Liver (tissue), 9 donors: ENCODE measurements around the gene HOXD8. TPM values are rescaled to one million over a fixed set of nuclear protein-coding genes. Genes with fewer than 3 reads are reported as not detected.

ENCODE experiments used
- DNase-seq: peaks from one replicate; pipeline ENCODE4 v3.0.0-alpha.2; 2017; ENCODE audit warnings: low spot score
- H3K27ac ChIP-seq, 2 donors: one replicate each; pipeline ENCODE4 v1.7.0; 2013; ENCODE audit warnings: inconsistent platforms in 2 of 2, low read length in 2 of 2, control low read depth in 1 of 2, low read depth in 1 of 2, mild to moderate bottlenecking in 1 of 2
- H3K27me3 ChIP-seq, 4 donors: one replicate each; pipeline versions ENCODE4 v1.6.1 to v1.7.0; 2013; ENCODE audit warnings: low read length in 3 of 4, inconsistent platforms in 1 of 4, mild to moderate bottlenecking in 1 of 4, moderate library complexity in 1 of 4; ENCODE audit not compliant: control insufficient read depth in 4 of 4, insufficient read depth in 4 of 4
- H3K36me3 ChIP-seq, 4 donors: one replicate each; pipeline versions ENCODE4 v1.6.1 to v1.7.0; 2013; ENCODE audit warnings: low read length in 3 of 4, mild to moderate bottlenecking in 3 of 4, low read depth in 1 of 4, moderate library complexity in 1 of 4; ENCODE audit not compliant: control insufficient read depth in 4 of 4, insufficient read depth in 3 of 4
- H3K4me1 ChIP-seq, 4 donors: one replicate each; pipeline versions ENCODE4 v1.6.1 to v1.7.0; 2013; ENCODE audit warnings: low read length in 3 of 4, mild to moderate bottlenecking in 3 of 4, moderate library complexity in 1 of 4; ENCODE audit not compliant: control insufficient read depth in 4 of 4, insufficient read depth in 4 of 4
- H3K4me3 ChIP-seq, 3 donors: one replicate each; pipeline versions ENCODE4 v1.6.1 to v1.7.0; 2013; ENCODE audit warnings: low read length in 3 of 3, control low read depth in 1 of 3, low read depth in 1 of 3, mild to moderate bottlenecking in 1 of 3
- H3K9ac ChIP-seq, 2 donors: one replicate each; pipeline ENCODE4 v1.7.0; 2013; ENCODE audit warnings: low read length in 2 of 2, mild to moderate bottlenecking in 2 of 2, moderate library complexity in 2 of 2, control low read depth in 1 of 2, low read depth in 1 of 2
- H3K9me3 ChIP-seq, 4 donors: one replicate each; pipeline versions ENCODE4 v1.6.1 to v1.7.0; 2013; ENCODE audit warnings: low read length in 3 of 4; ENCODE audit not compliant: control insufficient read depth in 4 of 4
- CTCF ChIP-seq: fragments of 150-350 bp; IDR thresholded peaks from 2 replicates; pipeline ENCODE4 v1.5.1; 2017; ENCODE audit warnings: improper control_type of control experiment, low read depth, low read length; ENCODE audit not compliant: missing input control
- EGR1 ChIP-seq, 2 donors: IDR thresholded peaks; 2 replicates each; pipeline ENCODE4 v1.6.1; 2016 to 2018; ENCODE audit warnings: antibody characterized with exemption in 2 of 2, low read depth in 2 of 2
- FOXA1 ChIP-seq: IDR thresholded peaks from 2 replicates; pipeline ENCODE4 v1.6.1; 2016; ENCODE audit warnings: antibody characterized with exemption
- FOXA2 ChIP-seq: IDR thresholded peaks from 2 replicates; pipeline ENCODE4 v1.6.1; 2016; ENCODE audit warnings: antibody characterized with exemption
- GABPA ChIP-seq, 2 donors: IDR thresholded peaks in 1 of 2; conservative IDR thresholded peaks in 1 of 2; 2 replicates each; pipeline ENCODE4 v1.6.1; 2016; ENCODE audit warnings: antibody characterized with exemption in 2 of 2, mild to moderate bottlenecking in 1 of 2, moderate library complexity in 1 of 2
- HNF4A ChIP-seq, 2 donors: conservative IDR thresholded peaks; 2 replicates each; pipeline ENCODE4 v1.6.1; 2016; ENCODE audit warnings: antibody characterized with exemption in 2 of 2, mild to moderate bottlenecking in 2 of 2
- HNF4G ChIP-seq: IDR thresholded peaks from 2 replicates; pipeline ENCODE4 v1.6.1; 2016; ENCODE audit warnings: antibody characterized with exemption
- JUND ChIP-seq, 2 donors: IDR thresholded peaks; 2 replicates each; pipeline ENCODE4 v1.6.1; 2016; ENCODE audit warnings: antibody characterized with exemption in 2 of 2
- MAX ChIP-seq: IDR thresholded peaks from 2 replicates; pipeline ENCODE4 v1.6.1; 2016; ENCODE audit warnings: antibody characterized with exemption
- NR2F2 ChIP-seq: IDR thresholded peaks from 2 replicates; pipeline ENCODE4 v1.6.1; 2016; ENCODE audit warnings: antibody characterized with exemption
- REST ChIP-seq: IDR thresholded peaks from 2 replicates; pipeline ENCODE4 v1.6.1; 2016; ENCODE audit warnings: antibody characterized with exemption, mild to moderate bottlenecking
- RXRA ChIP-seq, 2 donors: IDR thresholded peaks; 2 replicates each; pipeline ENCODE4 v1.6.1; 2017 to 2018; ENCODE audit warnings: antibody characterized with exemption in 2 of 2, mild to moderate bottlenecking in 1 of 2
- SP1 ChIP-seq: IDR thresholded peaks from 2 replicates; pipeline ENCODE4 v1.6.1; 2018; ENCODE audit warnings: antibody characterized with exemption, mild to moderate bottlenecking
- TAF1 ChIP-seq: conservative IDR thresholded peaks from 2 replicates; pipeline ENCODE4 v1.6.1; 2016; ENCODE audit warnings: antibody characterized with exemption, mild to moderate bottlenecking
- YY1 ChIP-seq: IDR thresholded peaks from 2 replicates; pipeline ENCODE4 v1.6.1; 2016; ENCODE audit warnings: antibody characterized with exemption, mild to moderate bottlenecking
- ZBTB33 ChIP-seq: IDR thresholded peaks from 2 replicates; pipeline ENCODE4 v1.6.1; 2016; ENCODE audit warnings: antibody characterized with exemption
- WGBS: extraction: QIAGEN DNeasy Blood & Tissue Kit; methylation state at CpG from one replicate; pipeline ENCODE4 v1.1.7; 2013; 5-methylcytosine and 5-hydroxymethylcytosine counted together
- polyA plus RNA-seq, 2 donors: library from polyadenylated mRNA; stranded (reverse) in 1 of 2; unstranded in 1 of 2; fragments of 200-250 nt in 1 of 2; fragments of >200 nt in 1 of 2; fragmentation: Nextera tagmentation in 1 of 2; extraction: Ambion mirVana in 1 of 2; gene quantifications; one replicate each; pipeline versions ENCODE4 v1.2.1 to v1.2.3, GENCODE V29; 2013 to 2015
- total RNA-seq, 2 donors: library from RNA; depleted of rRNA; stranded (reverse); fragments of >200 nt; gene quantifications; one replicate each; pipeline ENCODE4 v1.2.3, GENCODE V29; 2014
- TF ChIP-seq, protein P1 (sequence below): IDR thresholded peaks from 2 replicates; pipeline ENCODE4 v1.6.1; 2016; ENCODE audit warnings: antibody characterized with exemption
- donor health status: healthy.
- donor health status: healthy.
- donor health status: healthy.
- donor health status: healthy.
- donor health status: healthy.

HOXD8 gene
- total and polyA plus RNA-seq, 4 donors, result 0.06 to 0.19 (median 0.08) TPM; not detected in 1

DNA sequence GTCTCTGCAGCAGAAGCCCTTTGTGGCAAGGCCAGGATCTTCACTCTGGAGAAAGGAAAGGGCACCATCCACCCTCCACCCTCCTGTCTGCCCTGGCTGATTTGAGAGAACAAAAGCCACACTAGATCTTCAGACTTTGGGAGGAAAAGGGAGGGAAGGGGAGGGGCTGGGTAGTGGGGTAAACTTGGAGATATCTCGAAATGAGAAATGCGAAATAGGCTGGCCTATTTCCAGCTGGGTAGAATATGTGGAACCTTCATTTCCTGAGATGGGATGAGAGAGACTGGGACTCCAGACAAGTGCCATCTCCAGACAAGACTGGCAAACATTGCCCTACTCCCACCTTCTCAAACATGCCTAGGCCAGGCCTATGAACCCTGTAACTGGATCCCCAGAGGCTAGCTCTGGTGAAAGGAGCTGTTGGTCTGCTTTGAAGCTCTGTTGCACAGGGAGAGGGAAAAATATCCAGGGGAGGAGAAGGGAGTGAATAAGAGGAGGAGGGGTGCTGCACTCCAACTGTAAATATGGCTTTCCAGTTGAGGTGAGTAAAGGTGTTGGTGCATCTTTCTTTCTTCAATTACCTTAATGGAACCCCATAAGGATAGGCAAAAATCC, 28.2 kb upstream of the HOXD8 start:
- 17% methylated on average over 2 of the region's 2 CpGs for WGBS
- no peak overlapping the region for H3K9ac ChIP-seq
- H3K27me3 ChIP-seq, result peaks cover 20 to 78% (median 39%) of the 10 kb centered on the region in 4 donors
- H3K27ac ChIP-seq, result no peak overlapping the region
- DNase-seq, result no peak
- peaks cover 1 to 25% (median 14%) of the 10 kb centered on the region in 4 donors for H3K4me1 ChIP-seq
- no peak overlapping the region for H3K4me3 ChIP-seq
- H3K9me3 ChIP-seq, result no peaks in the 10 kb centered on the region
- TF ChIP-seq SP1 (no peak), REST (no peak), NR2F2 (no peak), HNF4A (conservative IDR thresholded peaks at IDR 0.05) (no peak), FOXA1 (no peak), EGR1 (IDR thresholded peaks at IDR 0.05; ENCODE audit: low read depth in 2 of 2) (no peak), YY1 (no peak), TAF1 (no peak), FOXA2 (no peak), CTCF (no peak), HNF4G (no peak), GABPA (IDR thresholded peaks at IDR 0.05 in 1 of 2, conservative IDR thresholded peaks at IDR 0.05 in 1 of 2) (no peak), JUND (IDR thresholded peaks at IDR 0.05) (no peak), RXRA (IDR thresholded peaks at IDR 0.05) (no peak), ZBTB33 (no peak), MAX (no peak)
- TF ChIP-seq, protein P1, sequence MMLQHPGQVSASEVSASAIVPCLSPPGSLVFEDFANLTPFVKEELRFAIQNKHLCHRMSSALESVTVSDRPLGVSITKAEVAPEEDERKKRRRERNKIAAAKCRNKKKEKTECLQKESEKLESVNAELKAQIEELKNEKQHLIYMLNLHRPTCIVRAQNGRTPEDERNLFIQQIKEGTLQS, result no peak
- H3K36me3 ChIP-seq, result no peaks in the 10 kb centered on the region
